Measurements from ENCODE around the gene MRPL45. TPM values are rescaled to one million over a fixed set of nuclear protein-coding genes. Genes with fewer than 3 reads are reported as not detected.

The MRPL45 gene
- total and polyA plus RNA-seq, 2 experiments from 2014 or later: 42.6 to 63.9 TPM

GRCh38 chr17:38329284-38329683 is 32.3 kb downstream of the MRPL45 start:
- TF ChIP-seq, protein P1, sequence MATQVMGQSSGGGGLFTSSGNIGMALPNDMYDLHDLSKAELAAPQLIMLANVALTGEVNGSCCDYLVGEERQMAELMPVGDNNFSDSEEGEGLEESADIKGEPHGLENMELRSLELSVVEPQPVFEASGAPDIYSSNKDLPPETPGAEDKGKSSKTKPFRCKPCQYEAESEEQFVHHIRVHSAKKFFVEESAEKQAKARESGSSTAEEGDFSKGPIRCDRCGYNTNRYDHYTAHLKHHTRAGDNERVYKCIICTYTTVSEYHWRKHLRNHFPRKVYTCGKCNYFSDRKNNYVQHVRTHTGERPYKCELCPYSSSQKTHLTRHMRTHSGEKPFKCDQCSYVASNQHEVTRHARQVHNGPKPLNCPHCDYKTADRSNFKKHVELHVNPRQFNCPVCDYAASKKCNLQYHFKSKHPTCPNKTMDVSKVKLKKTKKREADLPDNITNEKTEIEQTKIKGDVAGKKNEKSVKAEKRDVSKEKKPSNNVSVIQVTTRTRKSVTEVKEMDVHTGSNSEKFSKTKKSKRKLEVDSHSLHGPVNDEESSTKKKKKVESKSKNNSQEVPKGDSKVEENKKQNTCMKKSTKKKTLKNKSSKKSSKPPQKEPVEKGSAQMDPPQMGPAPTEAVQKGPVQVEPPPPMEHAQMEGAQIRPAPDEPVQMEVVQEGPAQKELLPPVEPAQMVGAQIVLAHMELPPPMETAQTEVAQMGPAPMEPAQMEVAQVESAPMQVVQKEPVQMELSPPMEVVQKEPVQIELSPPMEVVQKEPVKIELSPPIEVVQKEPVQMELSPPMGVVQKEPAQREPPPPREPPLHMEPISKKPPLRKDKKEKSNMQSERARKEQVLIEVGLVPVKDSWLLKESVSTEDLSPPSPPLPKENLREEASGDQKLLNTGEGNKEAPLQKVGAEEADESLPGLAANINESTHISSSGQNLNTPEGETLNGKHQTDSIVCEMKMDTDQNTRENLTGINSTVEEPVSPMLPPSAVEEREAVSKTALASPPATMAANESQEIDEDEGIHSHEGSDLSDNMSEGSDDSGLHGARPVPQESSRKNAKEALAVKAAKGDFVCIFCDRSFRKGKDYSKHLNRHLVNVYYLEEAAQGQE (IDR thresholded peaks at IDR 0.05; ENCODE audit: unreplicated experiment): no peak
- no peak for TF ChIP-seq ZNF462 (CRISPR knock-in tag; IDR thresholded peaks at IDR 0.05)
- TF ChIP-seq POLR2AphosphoS5 (IDR thresholded peaks at IDR 0.05; ENCODE audit: low read depth): no peak
- TF ChIP-seq CREB1 (CRISPR knock-in tag; IDR thresholded peaks at IDR 0.05; ENCODE audit: low read depth): no peak
- TF ChIP-seq ZNF114 (CRISPR knock-in tag; IDR thresholded peaks at IDR 0.05): no peak
- TF ChIP-seq NANOG (IDR thresholded peaks at IDR 0.05; ENCODE audit: borderline replicate concordance): no peak
- TF ChIP-seq ETS1 (IDR thresholded peaks at IDR 0.05): no peak
- Mint-ChIP-seq H3K4me1 (peaks cover 64% of the 10 kb centered on the region), H3K4me3 (no peak overlapping the region), H3K9me3 (no peaks in the 10 kb centered on the region), H3K36me3 (ENCODE audit: low read depth) (no peaks in the 10 kb centered on the region; the same call in 2 of the 3 replicates), H3K27ac (peak overlapping the region; percentile 64; the same call in 1 of the 2 replicates), H3K27me3 (ENCODE audit: insufficient read depth, low read depth, poor library complexity) (peaks cover 5% of the 10 kb centered on the region)
- Histone ChIP-seq H2AFZ (no peak overlapping the region), H4K20me1 (replicated peaks; ENCODE audit: insufficient read depth) (no peaks in the 10 kb centered on the region), H3K4me3 (no peak overlapping the region), H3K27ac (ENCODE audit: low read depth) (0 out of 2 replicates have a peak overlapping the region, but pooled peaks have one; percentile 32), H3K36me3 (ENCODE audit: insufficient read depth) (no peaks in the 10 kb centered on the region), H3K9me2 (ENCODE audit: insufficient read depth) (peaks cover 9% of the 10 kb centered on the region; the same call in 1 of the 2 replicates), H3F3A (replicated peaks; ENCODE audit: low read depth) (no peaks in the 10 kb centered on the region; the same call in 1 of the 2 replicates), H3K79me2 (replicated peaks; ENCODE audit: insufficient read depth) (no peaks in the 10 kb centered on the region), H3K4me2 (no peak overlapping the region), H3K27me3 (ENCODE audit: insufficient read depth) (no peaks in the 10 kb centered on the region), H3K4me1 (ENCODE audit: insufficient read depth) (peaks cover 15% of the 10 kb centered on the region)
- DNase-seq (ENCODE audit: low spot score) (no peak), ATAC-seq (no peak)

Data from GM23338 (cell line).